Measurements from ENCODE around the gene AP1M1. TPM values are rescaled to one million over a fixed set of nuclear protein-coding genes. Genes with fewer than 3 reads are reported as not detected.

AP1M1 gene
- total RNA-seq, 1 donor from 2014 or later: 162 TPM

DNA sequence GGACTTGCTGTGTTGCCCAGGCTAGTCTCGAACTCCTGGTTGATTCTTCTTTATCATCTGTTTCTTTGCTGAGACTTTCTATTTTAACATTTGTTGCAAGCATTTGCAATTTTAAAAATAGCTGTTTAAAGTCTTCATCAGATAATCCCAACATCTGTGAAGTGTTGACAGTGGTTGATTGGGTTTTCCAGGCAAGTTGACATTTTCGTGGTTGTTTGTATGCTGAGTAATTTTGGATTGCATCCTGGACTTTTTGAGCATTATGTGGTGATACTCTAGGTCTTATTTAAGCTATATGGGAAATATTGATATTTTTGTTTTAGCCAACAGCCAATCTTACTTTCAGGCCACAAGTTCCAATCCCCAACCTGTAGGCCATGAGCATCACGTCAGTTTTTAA is 25.1 kb downstream of the AP1M1 start:
- Histone ChIP-seq H3K27ac (no peak overlapping the region), H3K27me3 (no peaks in the 10 kb centered on the region), H3K4me1 (no peaks in the 10 kb centered on the region), H3K36me3 (peaks cover 84 to 100% of the 10 kb centered on the region in 2 donors), H3K4me3 (no peak overlapping the region), H3K9me3 (peaks cover 20 to 25% of the 10 kb centered on the region in 2 donors)
- TF ChIP-seq, protein P1, sequence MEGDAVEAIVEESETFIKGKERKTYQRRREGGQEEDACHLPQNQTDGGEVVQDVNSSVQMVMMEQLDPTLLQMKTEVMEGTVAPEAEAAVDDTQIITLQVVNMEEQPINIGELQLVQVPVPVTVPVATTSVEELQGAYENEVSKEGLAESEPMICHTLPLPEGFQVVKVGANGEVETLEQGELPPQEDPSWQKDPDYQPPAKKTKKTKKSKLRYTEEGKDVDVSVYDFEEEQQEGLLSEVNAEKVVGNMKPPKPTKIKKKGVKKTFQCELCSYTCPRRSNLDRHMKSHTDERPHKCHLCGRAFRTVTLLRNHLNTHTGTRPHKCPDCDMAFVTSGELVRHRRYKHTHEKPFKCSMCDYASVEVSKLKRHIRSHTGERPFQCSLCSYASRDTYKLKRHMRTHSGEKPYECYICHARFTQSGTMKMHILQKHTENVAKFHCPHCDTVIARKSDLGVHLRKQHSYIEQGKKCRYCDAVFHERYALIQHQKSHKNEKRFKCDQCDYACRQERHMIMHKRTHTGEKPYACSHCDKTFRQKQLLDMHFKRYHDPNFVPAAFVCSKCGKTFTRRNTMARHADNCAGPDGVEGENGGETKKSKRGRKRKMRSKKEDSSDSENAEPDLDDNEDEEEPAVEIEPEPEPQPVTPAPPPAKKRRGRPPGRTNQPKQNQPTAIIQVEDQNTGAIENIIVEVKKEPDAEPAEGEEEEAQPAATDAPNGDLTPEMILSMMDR (IDR thresholded peaks at IDR 0.05): no peak
- intact Hi-C loops (cut with DNase I): no loop called here
- DNase-seq (ENCODE audit: low spot score in 2 of 2): no peak

DNA sequence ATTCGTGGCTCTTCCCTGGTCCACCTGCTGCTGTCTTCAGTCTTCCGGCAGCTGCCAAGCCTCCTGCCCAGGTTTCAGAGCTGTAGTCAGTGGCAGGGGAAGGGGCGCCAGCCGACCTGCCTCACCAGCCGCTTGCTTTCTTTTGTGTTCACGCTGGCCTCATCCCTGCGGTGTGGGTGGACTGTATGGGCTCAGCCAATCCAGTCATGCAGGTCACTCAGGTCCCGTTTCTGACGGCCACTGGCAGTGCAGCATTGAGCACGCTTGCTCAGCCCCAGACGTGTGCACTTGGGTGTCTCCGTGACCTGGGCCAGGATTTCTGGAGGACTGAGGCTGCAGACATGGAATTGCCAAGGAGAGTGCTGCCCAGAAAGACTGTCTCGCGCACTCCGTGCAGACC is 26.0 kb downstream of the AP1M1 start:
- Histone ChIP-seq H3K4me3 (no peak overlapping the region), H3K4me1 (no peaks in the 10 kb centered on the region), H3K27ac (no peak overlapping the region), H3K27me3 (no peaks in the 10 kb centered on the region), H3K9me3 (peaks cover 20 to 25% of the 10 kb centered on the region in 2 donors), H3K36me3 (peaks cover 88 to 100% of the 10 kb centered on the region in 2 donors)
- TF ChIP-seq, protein P1 (IDR thresholded peaks at IDR 0.05): no peak
- no peak for DNase-seq (ENCODE audit: low spot score in 2 of 2)
- intact Hi-C loops (cut with DNase I): no loop called here

DNA sequence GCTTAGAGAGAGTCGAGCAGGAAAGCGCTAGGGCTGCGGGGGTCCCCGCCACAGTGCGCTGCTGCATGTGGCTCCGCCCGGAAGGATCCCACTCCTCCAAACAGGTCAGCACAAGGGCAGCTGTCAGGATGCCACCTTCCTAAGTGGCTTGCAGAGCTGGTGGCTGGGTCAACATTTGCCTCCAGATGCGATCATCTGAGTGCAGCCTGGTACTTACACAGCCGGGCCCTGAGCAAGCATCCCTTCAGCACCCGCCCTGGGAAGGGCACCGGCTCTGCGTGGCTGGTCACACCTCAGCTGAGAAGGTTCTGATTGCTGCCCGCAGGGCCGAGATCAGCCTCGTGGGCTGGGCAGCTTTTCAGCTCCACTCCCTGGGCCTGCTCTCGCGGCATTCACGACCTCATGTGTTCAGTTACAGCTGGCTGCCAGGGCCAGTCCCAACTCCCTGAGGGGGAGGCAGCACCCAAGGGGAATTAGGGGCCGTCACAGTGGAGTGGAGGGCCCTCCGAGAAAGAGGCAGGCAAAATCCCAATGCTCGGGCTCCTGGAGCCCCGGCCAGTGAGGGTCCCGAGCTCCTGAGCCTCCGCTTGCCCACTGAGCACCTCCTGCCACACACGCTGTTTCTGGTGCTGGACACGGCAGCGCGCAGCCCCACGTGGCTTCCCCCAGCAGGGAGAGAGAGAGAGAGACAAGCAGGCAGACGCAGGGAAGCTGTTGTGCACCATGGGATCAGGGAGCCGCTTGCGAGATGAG is 26.8 kb downstream of the AP1M1 start:
- no peak for DNase-seq (ENCODE audit: low spot score in 2 of 2)
- Histone ChIP-seq H3K4me3 (no peak overlapping the region), H3K9me3 (peaks cover 20 to 25% of the 10 kb centered on the region in 2 donors), H3K27me3 (no peaks in the 10 kb centered on the region), H3K4me1 (no peaks in the 10 kb centered on the region), H3K36me3 (peaks cover 92 to 100% of the 10 kb centered on the region in 2 donors), H3K27ac (no peak overlapping the region)
- TF ChIP-seq, protein P1 (IDR thresholded peaks at IDR 0.05): no peak
- intact Hi-C loops (cut with DNase I): no loop called here

DNA sequence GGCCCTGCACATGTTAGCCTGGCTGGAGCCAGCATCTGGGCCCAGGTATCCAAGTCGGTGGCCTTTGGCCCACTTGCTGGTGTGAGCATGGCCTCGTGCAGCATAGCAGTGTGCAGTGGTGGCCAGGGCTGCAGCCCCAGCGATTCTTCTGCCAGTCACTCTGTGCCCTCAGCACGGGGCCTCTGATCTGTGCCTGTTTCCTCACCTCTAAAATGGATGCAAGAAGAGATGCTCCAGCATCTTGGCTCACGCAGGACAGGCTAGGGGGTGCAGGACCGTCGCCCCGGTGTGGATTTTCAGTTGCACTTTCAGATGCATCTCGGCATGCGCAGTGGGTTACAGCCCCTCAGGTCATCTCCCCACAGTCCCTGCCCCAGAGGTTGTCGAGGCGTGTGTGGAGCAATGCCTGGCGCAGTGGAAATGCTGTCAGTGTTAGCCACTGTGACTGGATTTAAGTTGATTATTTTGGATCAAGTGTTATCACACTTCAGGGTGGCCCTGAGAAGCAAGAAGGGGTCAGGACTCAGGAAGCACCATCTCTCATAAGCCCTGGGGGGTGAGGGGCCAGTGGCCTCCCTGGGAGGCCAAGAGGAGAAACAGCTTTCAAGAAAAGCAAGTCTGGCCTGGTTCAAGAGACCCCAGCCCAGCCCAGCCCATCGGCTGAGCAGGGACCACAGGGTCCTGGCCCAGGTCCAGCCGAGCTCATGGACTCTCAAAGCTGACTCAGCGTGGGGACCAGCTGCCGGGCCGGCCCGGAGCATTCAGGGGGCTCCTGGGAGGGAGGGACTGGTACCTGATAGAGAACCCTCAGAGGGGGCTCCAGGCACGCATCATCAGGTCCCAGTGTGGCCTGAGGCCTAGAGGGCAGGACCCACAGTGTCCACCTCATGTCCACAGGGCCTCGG is 27.8 kb downstream of the AP1M1 start:
- Histone ChIP-seq H3K27ac (no peak overlapping the region), H3K4me1 (no peaks in the 10 kb centered on the region), H3K9me3 (peaks cover 16 to 19% of the 10 kb centered on the region in 2 donors), H3K27me3 (no peaks in the 10 kb centered on the region), H3K36me3 (peaks cover 91 to 100% of the 10 kb centered on the region in 2 donors), H3K4me3 (no peak overlapping the region)
- no peak for DNase-seq (ENCODE audit: low spot score in 2 of 2)
- TF ChIP-seq, protein P1 (IDR thresholded peaks at IDR 0.05): no peak
- intact Hi-C loops (cut with DNase I): no loop called here

DNA sequence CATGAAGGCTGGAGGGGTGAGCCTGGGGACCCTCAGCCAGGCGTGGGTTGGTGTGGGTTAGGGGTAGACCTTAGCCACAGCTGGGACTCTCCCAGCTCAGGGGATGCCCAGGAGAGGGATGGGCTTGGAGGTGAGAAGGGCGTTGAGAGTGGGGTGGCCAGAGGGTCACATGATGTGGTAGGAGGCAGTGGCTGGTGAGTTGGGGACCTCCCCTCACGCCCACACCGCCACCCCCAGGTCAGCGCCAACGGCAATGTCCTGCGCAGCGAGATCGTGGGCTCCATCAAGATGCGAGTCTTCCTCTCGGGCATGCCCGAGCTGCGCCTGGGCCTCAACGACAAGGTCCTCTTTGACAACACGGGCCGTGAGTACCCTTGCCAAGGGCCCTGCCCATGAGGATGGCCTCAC is 28.5 kb downstream of the AP1M1 start:
- H3K9me3 ChIP-seq: peaks cover 9 to 12% of the 10 kb centered on the region in 2 donors
- no peak overlapping the region for H3K27ac ChIP-seq
- no peak for DNase-seq (ENCODE audit: low spot score in 2 of 2)
- H3K4me3 ChIP-seq: no peak overlapping the region
- peaks cover 91 to 97% of the 10 kb centered on the region in 2 donors for H3K36me3 ChIP-seq
- TF ChIP-seq, protein P1 (IDR thresholded peaks at IDR 0.05): no peak
- intact Hi-C loops (cut with DNase I): no loop called here
- H3K4me1 ChIP-seq: no peaks in the 10 kb centered on the region
- no peaks in the 10 kb centered on the region for H3K27me3 ChIP-seq
